ENCODE results near the gene TMEM87B.

TMEM87B gene

GRCh38 chr2:112163541-112163981 is 108.5 kb downstream of the TMEM87B start:
- in situ Hi-C loops (cut with MboI; ENCODE audit: low sequenced_read_pairs) = no loop called here

- in situ Hi-C loops (cut with MboI; ENCODE audit: low sequenced_read_pairs) = no loop called here
These were observed 109.8 kb downstream of the TMEM87B start for GRCh38 chr2:112164876-112165275.

- in situ Hi-C loops (cut with MboI; ENCODE audit: low sequenced_read_pairs) = no loop called here
These were observed 110.2 kb downstream of the TMEM87B start for GRCh38 chr2:112165296-112165695.

GRCh38 chr2:112166806-112167499 is 111.9 kb downstream of the TMEM87B start:
- in situ Hi-C loops (cut with MboI; ENCODE audit: low sequenced_read_pairs) = no loop called here

- in situ Hi-C loops (cut with MboI; ENCODE audit: low sequenced_read_pairs) = no loop called here
These were observed 113.5 kb downstream of the TMEM87B start for GRCh38 chr2:112168422-112169124.

Data from HL-60/S4 treated with retinoic acid at 250 ng/mL for 4 days and 3 days (cell line).